NCI-H446 (cell line): Measurements from ENCODE around the gene BRME1.

Experiments used
- DNase-seq, 2 experiments: peaks; one replicate each; lab custom pipeline; 2025; lab: John Stamatoyannopoulos, UW

BRME1 gene

DNA sequence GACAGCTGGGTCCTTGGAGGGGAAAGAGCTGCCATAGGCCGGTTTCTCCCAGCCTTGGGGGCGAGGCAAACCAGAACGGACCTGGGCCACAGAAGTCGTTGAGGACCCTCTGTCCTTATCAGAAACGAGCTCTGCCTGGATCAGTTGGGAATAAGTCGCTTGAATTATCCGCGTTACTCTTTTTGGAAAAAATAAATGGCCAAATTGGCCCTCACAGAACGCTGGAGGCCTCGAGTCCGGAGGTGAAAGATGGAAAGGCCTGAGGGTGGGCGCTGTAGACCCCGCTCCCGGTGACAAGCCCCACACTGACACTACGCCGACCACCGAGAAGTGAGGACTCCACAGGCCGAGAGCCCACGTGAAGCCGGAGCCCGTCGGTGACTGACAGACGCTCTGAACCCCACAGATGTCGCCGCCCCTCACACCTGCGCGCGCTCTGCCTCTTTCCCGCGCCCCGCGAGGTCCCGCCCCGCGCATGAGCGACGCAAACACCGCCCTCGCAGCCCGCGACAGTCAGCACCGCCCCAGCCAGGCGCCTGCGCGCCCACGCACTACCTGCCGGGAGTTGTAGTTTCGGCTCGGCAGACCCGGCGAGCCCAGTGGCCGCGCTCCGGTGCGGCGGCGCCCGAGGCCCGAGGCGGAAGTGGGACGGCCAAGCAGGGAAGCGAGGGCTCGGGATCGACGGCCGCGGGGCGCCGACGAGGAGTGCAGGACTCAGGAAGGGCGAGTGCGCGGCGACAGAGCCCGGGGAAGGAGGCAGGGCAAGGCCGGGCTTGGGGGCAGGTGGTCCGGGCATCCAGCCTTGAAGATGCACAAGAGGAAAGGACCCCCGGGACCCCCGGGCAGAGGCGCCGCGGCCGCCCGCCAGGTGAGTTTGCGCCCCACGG, at the start of gene BRME1, which contains the start of gene CC2D1A:
Gene BRME1 (minus strand): TSS at position 484 of the 887 bp plus-strand sequence. CDS start 1,225 bp downstream, outside the sequence.
Gene CC2D1A (plus strand): TSS at position 568 of the 887 bp plus-strand sequence. CDS start 241 bp downstream, at position 809.
- peak; percentile 81 to 93 for DNase-seq

DNA sequence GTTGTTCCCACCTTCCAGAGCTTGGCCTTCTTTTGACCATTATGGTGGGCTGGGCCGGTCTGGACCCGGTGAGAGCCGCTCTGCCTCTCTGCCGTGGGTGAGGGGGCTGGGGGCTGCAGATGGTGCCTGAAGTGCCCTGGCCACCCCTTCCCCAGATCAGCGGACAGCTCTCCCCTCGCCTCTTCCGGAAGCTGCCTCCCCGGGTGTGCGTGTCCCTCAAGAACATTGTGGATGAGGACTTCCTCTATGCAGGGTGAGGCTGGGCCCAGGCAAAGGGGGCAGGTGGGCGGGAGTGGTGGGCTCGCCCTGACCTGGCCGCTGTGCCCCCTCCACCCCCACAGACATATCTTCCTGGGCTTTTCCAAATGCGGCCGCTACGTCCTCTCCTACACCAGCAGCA, 48.3 kb upstream of the BRME1 start:
- no peak for DNase-seq

DNA sequence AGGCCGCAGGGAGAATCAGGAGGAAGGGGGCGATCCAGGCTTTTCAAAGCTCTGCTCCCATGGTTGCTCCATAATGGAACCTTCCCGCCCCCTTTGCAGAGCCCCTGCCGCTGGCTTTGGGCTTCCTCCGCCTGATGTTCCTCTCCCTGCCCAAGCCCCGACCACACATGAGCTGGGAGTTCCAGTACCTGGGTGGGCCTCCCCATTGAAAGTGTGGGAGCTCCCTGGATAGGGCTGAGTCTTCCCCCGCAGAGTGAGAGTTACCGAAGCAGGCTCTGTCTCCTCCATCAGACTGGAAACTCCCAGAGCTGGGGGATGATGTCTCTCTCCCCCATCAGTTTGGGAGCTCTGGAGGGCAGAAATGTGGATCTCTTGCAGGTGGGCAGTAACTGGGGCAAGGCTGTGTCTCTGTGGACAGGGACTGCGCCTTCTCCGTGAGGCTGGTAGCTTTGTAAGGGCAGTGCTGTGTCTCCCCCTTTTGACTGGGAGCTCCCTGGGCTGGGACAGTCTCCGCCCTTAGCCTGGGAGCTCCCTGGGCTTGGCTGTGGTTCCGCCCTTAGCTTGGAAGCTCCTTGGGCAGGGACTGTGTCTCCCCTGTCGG, 47.1 kb upstream of the BRME1 start:
- no peak for DNase-seq

DNA sequence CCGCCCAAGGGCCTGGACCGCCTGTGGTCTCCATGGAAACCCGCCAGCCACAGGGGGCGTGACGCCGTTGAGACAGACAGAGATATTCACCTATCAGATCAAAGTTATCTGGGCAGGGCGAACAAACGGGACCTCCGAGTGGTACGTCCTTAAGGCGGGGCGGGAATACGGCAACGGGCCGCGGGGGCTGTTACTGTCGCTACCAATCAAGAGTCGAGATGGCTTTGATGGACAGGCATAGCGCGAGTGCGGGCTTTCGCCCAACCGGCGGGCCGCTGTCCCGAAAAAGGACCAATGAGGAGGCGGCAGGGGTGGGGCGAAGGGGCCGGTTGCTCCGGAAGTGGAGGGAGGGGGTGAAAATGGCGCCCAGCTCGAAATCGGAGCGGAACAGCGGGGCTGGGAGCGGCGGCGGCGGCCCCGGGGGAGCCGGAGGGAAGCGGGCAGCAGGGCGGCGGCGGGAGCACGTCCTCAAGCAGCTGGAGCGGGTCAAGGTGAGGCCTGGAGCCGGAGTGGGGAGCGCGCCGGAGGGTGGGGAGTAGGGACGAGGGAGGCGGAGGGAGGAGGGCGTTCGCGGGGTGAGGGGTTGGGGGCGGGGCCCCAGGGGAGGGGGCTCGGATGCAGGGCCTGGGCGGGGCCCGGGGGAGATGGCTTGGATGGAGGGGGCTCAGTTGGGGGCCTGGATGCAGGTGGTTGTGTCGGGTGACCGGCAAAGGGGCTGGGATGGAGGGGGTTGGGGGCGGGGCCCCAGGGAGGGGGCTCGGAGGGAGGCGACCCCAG, 46.4 kb upstream of the BRME1 start, which contains the start of gene DCAF15:
Gene DCAF15 (plus strand): TSS at position 356 of the 777 bp plus-strand sequence. CDS start 4 bp downstream, at position 360.
- DNase-seq, result peak; percentile 98 to 100

DNA sequence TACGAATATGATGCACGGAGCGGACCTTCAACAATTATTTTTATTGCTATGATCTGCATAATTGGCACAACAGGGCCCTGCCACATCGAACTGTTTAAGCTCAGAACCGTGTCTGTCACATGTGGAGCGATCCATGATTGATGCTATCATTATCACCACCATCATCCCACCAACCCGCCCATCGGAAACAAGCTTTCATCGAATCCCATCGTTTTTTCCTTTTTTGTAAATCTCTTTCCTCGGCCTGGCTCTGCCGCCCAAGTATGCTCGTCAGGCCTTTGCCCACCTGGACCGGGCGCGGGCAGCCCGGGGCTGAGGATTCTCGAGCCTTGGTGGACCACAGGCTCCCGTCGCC, 45.9 kb upstream of the BRME1 start:
- DNase-seq, result no peak

DNA sequence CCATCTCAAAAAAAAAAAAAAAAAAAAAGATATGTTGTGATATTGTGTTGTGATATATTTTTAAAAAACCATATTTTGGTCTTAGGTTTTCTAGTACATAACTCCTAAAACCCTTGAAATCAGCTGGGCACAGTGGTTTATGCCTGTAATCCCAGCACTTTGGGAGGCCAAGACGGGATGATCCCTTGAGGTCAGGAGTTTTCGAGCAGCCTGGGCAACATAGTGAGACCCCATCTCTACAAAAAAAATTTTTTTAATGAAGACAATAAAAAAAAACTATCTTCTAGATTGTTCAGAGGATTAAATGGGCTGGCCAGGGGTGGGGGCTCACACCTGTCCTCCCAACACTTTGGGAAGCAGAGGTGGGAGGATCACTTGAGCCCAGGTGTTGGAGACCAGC, 45.1 kb upstream of the BRME1 start:
- DNase-seq, result no peak

DNA sequence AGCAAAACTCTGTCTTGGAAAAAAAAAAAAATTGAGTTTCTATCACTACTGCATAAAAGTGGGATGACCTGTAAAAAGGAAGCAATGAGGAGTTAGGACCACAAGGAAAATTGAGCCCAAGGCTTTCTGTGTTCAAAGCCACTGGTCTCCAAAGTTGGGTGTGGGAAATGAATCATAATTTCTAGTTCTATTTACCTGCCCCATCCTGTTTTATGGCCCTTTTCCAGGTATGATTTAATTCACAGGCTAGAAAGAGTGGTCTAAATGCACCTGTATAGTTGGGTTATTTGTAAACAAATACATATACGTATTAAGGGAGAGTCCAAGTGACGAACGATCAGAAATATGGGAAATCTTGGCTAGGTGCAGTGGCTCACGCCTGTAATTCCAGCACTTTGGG, 40.5 kb upstream of the BRME1 start:
- DNase-seq, result no peak

DNA sequence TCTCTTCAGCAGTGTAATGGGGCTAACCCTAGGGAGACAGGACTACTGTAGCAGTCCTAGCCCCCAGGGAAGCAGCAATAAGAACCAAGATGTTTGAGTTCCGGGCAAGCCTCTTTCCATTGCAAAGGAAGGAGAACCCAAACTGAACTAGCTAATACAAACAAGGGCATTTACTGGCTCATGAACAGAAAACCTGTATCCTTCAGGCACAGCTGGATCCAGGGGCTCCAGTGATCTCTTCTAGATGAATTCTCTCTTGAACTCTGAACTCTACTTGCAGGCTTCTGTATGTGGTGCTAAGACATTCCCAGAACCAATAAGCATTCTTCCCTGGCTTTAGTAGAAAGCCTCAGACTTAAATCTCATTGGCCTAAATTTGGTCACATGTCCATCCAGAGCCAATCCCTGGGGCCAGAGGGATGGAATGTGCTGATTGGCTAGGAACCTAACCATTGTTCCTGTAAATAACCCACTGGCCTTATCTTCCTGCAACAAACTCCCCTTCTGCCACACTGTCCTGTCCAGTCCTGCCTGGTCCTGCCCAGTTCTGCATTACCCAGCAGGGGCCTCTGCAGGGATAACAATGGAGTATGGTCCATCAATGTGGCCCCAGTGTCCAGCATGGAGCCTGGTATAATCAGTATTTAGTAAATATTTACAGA, 36.2 kb upstream of the BRME1 start:
- no peak for DNase-seq

DNA sequence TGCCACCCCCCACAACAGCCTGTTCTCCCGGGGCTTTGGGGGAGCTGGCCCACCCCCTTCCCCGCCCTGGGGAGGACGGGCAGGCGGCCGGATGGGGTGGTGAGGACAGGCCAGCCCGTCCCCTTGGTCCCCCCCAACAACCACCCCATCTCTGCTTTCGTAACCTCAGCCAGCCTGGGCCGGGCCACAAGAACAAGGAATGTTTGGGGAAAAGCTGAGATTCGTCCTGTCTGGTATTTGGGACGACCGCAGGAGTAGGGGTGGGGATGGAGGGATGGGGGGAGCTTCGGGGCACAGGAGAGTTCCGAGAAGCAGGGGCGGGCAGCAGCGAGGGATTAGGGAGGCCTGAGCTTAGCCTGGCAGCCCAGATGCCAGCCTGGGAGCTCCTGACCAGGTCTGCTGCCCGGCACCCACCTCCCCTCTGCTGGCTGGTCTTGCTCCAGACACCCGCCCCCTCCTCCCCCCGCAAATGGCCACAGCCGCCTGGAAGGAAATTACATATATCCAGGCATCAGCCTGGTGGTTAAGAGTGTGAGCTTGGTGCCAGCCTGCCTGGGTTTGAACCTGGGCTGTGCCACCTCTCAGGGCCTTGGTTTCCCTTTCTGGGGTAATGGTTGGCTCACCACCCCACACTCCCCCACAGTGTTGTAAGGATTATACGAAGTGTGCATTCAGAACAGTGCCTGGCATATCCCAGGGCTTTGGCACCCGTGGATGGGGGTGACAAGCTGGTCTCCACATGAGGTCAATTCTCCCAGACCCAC, 32.6 kb upstream of the BRME1 start, which contains the start of gene PODNL1:
Gene PODNL1 (minus strand): TSS at position 117 of the 764 bp plus-strand sequence. CDS start 236 bp downstream, outside the sequence.
- DNase-seq, result no peak

DNA sequence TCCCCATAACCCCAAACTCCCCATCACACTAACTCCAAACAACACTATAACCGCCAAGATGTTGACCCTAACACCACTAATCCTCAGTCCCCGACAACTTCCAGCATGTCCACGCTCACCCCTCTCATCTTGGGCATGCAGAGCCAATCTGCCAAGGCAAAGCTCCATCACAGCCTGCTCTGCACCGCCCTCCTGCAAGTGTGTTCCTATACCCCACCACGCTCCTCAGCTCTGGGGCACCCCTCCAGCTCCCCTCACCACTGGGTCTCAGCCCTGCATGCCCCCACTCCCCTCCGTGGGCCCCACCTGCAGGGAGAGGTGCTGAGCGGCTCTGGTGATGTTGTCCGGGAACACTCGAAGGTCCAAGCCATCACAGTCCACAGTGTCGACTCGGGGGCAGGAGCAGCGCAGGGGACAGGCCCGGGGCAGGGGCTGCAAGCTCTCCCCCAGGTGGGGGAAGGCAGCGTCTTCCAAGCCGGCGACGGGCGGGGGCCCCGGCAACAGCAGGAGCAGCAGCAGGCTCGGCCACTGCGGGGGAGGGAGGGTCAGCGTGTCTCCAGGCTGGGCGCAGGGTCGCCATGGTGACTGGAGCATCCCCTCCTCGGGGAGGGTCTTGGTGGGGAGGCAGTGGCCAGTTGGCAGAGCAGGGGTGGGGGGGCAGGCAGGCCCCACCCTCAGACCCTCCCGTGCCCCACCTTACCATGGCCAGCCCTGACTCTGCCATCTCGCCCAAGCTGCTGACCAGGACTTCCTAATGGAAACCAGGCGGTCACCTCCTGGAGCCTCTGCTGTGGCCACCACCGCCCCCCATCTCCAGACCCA, 31.8 kb upstream of the BRME1 start:
- DNase-seq, result no peak

DNA sequence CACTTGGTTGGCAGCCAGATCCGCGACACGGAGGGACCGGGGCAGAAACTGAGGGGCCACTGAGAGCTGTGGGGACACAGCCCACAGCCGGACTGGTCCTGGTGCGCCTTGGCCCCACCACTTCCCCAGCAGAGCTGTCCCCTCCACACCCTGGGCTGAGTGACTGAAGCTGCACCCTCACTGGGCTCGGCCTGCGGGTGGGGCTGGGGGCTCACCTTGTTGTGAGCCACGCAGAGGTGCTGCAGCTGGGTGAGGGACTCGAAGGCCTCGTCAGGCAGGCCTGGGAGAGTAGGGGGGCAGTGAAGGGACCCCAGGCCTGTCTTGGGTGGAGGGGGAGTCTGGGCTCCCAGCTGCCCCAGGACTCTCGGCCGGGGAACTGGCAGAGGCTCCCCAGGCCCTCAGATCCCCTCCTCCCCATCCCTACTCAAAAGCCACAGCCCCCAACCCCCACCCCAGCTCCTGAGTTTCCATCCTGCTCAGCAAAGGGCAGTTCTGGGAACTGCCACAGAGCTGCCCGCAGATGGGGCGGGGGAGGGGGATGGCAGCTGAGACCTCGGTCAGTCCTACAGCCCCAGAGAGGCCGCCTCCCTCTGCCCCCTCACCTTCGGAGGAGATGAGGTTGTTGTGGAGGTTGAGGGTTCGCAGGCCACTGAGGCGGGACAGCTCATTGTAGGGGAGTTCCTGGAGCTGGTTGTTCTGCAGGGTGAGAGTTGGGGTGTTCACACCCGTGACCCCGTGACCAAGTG, 30.0 kb upstream of the BRME1 start:
- no peak for DNase-seq

DNA sequence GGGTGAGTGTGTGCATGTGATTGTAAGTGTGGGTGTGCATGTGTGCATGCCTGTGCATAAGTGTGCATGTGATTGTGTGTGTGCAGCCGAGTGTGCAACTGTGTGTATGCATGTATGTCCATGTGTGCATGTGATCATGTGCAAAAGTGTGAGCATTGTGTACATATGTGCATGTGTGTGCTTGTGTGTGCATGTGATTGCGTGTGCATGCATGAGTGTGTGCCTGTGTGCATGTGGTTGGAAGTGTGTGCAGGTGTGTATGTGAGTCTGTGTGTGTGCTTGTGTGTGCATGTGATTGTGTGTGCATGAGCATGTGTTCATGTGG, 28.8 kb upstream of the BRME1 start:
- no peak for DNase-seq

DNA sequence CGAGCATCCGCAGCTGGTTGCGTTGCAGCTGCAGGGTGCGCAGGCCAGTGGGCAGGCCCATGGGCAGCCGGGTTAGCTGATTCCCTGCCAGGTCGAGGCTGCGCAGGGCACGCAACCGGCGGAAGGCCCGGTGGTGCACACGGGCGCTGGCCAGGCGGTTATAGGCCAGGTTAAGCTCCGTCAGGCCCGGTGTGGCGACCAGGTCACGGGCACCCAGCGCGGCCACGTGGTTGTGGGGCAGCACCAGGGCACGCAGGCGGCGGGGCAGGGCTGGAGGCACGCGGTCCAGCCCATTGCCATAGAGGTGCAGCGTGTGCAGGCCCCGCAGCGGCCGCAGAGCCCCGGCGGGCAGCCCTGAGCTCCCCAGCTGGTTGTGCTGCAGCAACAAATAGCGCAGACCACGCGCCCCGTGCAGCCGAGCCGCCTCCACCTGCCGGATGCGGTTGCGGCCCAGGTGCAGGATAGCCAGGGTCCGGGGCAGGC, 27.0 kb upstream of the BRME1 start:
- no peak for DNase-seq

DNA sequence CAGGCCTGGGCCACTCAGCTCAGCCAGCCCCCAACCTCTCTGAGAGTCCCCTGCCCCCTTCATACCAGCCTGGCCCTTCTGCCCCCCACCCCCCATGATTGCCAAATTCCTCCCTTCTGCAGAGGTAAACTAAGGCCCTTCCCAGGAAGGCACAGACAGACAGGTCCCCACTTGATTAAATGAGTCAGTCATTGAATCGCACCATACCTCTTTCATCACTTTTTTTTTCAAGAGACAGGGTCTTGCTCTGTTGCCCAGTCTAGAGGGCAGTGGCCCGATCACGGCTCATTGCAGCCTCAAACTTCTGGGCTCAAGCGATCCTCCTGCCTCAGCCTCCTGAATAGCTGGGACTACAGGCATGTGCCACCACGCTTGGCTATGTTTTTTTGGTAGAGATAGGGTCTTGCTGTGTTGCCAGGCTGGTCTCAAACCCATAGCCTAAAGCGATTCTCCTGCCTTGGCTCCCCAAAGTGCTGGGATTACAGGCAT, 26.3 kb upstream of the BRME1 start:
- no peak for DNase-seq

DNA sequence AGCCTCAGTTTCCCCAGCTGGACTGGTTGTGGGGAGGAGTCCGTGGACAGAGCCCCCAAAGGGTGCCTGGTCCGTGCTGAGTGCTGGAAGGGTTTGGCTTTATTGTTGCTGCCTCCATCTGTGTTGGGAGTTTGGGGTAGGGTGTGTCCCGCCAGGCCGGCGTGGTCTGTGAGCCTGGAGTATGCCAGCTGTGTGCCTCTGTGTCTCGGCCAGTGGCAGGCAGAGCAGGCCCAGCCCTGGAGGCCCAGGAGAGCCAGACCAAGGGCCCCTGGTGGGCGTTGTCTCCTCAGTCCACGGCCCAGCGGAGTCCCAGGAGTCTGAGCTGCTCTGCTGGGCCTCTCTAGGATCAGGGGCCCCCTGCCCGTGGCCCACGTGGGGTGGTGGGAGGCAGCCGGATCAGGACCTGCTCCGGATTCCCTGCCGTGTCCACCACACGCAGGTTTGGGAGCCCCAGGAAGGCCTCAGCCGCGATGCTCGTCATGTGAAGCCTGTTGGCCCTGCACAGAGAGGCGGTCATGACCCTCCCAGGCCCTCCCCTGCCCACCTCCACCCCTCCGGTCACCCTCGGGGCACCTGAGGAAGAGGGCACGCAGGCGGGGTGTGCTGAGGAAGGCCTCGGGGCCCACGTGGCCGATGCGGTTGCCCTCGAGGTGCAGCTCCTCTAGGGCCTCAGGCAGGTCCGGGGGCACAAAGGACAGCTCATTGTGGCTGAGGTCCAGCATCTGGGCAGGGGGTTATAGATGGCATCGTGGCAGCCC, 25.7 kb upstream of the BRME1 start:
- no peak for DNase-seq

DNA sequence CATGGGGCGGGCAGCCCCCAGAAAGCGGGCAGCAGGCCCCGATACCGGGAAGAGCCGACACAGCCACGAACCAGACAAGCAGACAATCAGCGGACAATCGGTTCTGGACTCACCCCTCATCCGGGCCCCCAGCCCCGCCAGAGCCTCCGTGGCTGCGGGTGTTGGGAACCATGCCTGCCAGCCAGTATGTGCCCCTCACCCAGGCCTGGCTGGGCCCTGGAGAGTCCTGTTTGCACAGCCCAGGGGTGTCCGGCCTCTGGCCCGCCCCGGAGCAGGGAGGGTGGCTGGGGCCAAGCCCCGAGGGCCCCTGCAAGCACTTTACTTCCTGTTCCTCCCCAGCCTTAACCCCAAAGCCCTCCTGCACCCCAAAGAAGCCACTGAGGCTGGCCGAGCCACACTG, 24.5 kb upstream of the BRME1 start:
- DNase-seq, result no peak

DNA sequence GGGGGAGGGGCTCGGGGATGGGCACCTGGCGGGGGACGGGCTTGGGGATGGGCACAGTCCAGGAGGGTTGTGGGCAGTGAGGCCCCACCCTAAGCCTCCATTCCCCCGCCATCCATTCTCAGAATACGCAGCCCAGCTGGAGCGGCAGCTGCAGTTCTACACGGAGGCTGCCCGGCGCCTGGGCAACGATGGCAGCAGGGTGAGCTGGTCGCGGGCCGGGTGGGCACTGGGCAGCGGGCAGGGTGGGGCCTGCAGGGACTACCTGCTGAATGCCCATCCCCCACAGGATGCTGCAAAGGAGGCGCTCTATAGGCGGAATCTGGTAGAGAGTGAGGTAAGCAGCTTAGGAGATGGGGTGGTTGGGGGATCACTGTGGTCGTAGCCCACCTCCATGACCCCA, 24.0 kb upstream of the BRME1 start:
- DNase-seq, result no peak

DNA sequence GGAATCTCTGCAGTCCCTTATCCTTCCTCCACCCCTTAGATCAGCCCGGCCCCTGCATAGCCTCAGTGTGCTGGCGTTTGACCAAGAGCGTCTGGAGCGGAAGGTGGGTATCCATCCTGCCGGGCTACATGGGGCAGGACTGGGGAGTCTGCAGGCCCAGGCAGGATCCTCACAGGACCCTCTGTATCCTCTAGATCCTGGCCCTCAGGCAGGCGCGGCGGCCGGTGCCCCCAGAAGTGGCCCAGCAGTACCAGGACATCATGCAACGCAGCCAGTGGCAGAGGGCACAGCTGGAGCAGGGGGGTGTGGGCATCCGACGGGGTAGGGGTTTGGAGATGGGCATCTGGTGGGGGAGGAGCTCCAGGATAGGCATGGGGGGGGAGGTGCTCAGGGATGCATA, 23.4 kb upstream of the BRME1 start:
- DNase-seq, result no peak

DNA sequence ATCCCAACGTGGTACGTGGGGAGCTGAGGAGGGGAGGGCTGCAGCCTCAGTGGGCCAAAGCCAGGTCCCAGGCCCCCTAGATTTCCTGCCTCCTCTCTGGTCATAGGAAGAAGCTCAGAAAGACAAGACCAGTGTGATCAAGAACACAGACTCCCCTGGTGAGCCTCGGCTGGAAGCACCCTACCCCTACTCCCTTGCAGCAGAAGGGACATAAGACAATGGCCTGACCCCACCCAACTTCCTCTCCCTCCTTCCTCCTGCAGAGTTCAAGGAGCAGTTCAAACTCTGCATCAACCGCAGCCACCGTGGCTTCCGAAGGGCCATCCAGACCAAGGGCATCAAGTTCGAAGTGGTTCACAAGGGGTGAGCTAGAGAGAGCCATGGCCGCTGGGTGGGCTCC, 20.8 kb upstream of the BRME1 start:
- DNase-seq, result no peak
